Erythroblast (primary cell): ENCODE results near the gene NR0B2.

Experiments
- GATA1 ChIP-seq: IDR thresholded peaks from 2 replicates; pipeline ENCODE4 v1.6.1; 2011; ENCODE audit warnings: low read depth, mild to moderate bottlenecking, control low read depth, low read length, moderate library complexity
- POLR2A ChIP-seq: IDR thresholded peaks from 2 replicates; pipeline ENCODE4 v1.6.1; 2011; ENCODE audit warnings: mild to moderate bottlenecking, low read length

DNA sequence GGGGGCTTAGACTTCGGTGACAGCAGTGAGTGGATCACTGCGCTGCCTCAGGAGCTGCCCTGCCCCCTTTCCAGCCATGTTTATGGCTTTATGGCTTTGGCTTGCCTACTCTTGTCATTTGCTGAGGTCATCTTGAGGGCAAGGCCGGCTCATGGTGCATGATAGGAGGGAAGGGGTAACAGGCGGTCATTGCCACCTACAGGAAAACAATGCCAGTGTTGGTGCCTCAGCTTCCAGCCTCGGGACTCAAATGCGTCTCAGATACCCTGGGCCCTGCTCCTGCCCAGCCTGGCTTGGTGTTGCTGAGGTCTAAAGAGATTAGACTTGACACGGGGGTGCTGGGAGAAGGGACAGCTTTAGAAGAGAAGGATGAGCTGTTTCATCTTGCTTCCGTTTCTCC lies 32.0 kb upstream of the NR0B2 start:
- TF ChIP-seq POLR2A, result no peak
- no peak for TF ChIP-seq GATA1
